Measurements from ENCODE around the gene NKX6-1.

The NKX6-1 gene

DNA sequence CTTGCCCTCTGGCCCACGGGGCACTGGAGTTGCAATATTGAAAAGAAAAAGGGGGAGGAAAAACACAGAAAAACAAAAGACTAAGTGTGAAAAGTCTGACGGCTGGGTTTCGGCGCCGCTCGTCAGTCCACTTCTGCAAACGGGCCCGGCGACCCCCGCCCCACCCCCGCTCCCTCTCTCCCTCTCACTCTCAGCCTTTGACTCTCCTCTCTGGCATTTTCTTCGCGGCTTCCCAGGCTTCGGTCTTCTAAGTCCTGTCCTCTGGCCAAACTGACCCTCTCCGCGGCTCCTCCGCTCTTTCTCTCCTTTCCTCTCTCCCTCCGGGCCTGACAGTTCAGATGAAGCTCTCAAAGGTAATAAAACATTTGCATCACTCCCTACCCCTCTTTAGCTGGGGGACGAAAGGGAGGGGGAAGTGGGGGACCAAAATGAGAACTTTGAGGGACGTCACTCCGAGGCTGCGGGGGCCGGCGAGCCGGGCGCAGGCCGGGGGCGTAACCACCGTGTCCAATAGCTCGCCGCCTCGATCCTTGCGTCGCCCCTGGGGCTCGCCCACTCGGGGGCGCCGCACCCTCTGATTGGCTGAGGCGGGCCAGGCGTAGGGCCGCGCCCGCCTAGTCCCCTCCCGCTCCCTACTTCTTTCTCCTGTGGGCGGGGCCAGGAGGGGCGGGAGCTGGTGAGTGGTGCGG is at the start of gene NKX6-1:
NKX6-1 (minus strand) TSS at position 358 of the 689 bp plus-strand sequence. CDS start 1,064 bp downstream, outside the sequence.
- peak within 1 kb of the TSS; percentile 17 for H2AFZ ChIP-seq (ENCODE audit: low read length, unreplicated experiment)
- H3K27me3 ChIP-seq (ENCODE audit: insufficient read depth, low read length) = peaks cover 100% of the 10 kb centered on the region
- H3K79me2 ChIP-seq (ENCODE audit: control insufficient read depth, insufficient read depth, low read length, unreplicated experiment) = no peaks in the 10 kb centered on the region
- no peak within 1 kb of the TSS for H3K27ac ChIP-seq (ENCODE audit: low read depth, low read length)
- no peaks in the 10 kb centered on the region for H3K36me3 ChIP-seq (ENCODE audit: insufficient read depth, low read length)
- H3K4me3 ChIP-seq (ENCODE audit: low read depth, low read length) = peak within 1 kb of the TSS; percentile 76
- no peaks in the 10 kb centered on the region for H3K4me1 ChIP-seq (ENCODE audit: control insufficient read depth, insufficient read depth, low read length, unreplicated experiment)

DNA sequence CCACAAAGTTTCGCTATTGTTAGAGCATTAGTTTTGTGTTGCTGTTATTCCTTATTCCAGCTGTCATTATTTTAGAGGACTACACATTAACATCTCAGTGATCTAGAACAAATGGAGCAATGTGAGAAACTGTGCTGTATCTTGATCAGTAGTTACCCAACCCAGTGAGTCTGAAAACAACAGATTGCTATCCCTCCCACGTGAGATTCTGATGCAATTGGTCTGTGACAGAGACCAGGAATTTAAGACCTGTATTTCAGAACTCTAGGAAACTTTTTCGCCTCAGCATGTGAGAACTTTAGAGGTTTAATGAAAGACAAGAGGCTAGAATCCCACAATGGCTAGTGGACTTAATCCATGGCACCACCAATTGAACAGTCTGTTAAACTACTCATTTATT is 48.1 kb upstream of the NKX6-1 start:
- Histone ChIP-seq H3K79me2 (ENCODE audit: control insufficient read depth, insufficient read depth, low read length, unreplicated experiment) (no peaks in the 10 kb centered on the region), H3K36me3 (ENCODE audit: insufficient read depth, low read length) (no peaks in the 10 kb centered on the region), H3K27ac (ENCODE audit: low read depth, low read length) (no peak overlapping the region), H2AFZ (ENCODE audit: low read length, unreplicated experiment) (no peak overlapping the region), H3K4me3 (ENCODE audit: low read depth, low read length) (no peak overlapping the region), H3K4me1 (ENCODE audit: control insufficient read depth, insufficient read depth, low read length, unreplicated experiment) (no peaks in the 10 kb centered on the region), H3K27me3 (ENCODE audit: insufficient read depth, low read length) (peaks cover 35% of the 10 kb centered on the region; the same call in 1 of the 2 replicates)

DNA sequence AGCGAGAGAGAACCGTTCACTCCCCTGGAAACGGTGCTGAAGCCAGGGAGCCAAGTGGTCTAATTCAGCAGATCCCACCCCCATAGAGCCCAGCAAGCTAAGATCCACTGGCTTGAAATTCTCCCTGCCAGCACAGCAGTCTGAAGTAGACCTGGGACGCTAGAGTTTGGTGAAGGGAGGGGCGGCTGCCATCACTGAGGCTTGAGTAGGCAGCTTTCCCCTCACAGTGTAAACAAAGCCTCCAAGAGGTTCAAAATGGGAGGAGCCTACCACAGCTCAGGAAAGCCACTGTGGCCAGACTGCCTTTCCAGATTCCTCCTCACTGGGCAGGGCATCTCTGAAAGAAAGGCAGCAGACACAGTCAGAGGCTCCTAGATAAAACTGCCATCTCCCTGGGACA is 46.0 kb upstream of the NKX6-1 start:
- H2AFZ ChIP-seq (ENCODE audit: low read length, unreplicated experiment) = no peak overlapping the region
- no peaks in the 10 kb centered on the region for H3K4me1 ChIP-seq (ENCODE audit: control insufficient read depth, insufficient read depth, low read length, unreplicated experiment)
- peaks cover 24% of the 10 kb centered on the region; the same call in 1 of the 2 replicates for H3K27me3 ChIP-seq (ENCODE audit: insufficient read depth, low read length)
- H3K36me3 ChIP-seq (ENCODE audit: insufficient read depth, low read length) = no peaks in the 10 kb centered on the region
- no peaks in the 10 kb centered on the region for H3K79me2 ChIP-seq (ENCODE audit: control insufficient read depth, insufficient read depth, low read length, unreplicated experiment)
- no peak overlapping the region for H3K27ac ChIP-seq (ENCODE audit: low read depth, low read length)
- no peak overlapping the region for H3K4me3 ChIP-seq (ENCODE audit: low read depth, low read length)

DNA sequence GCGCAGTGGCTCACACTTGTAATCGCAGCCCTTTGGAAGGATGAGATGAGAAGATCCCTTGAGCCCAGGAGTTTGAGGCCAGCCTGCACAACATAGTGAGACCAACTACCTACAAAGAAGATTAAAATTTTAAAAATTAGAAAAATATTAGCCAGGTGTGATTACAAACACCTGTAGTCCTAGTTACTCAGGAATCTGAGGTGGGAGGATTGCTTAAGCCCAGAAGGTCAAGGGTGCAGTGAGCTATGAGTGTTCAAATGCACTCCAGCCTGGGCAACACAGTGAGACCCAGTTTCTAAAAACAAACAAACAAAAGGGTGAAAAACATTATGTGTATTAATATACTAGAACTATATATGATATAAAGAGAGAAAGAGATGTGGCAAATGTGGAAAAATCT is 36.8 kb upstream of the NKX6-1 start:
- no peak overlapping the region for H3K4me3 ChIP-seq (ENCODE audit: low read depth, low read length)
- H3K36me3 ChIP-seq (ENCODE audit: insufficient read depth, low read length) = no peaks in the 10 kb centered on the region
- no peak overlapping the region for H2AFZ ChIP-seq (ENCODE audit: low read length, unreplicated experiment)
- H3K27ac ChIP-seq (ENCODE audit: low read depth, low read length) = no peak overlapping the region
- H3K4me1 ChIP-seq (ENCODE audit: control insufficient read depth, insufficient read depth, low read length, unreplicated experiment) = peaks cover under 1% of the 10 kb centered on the region
- peaks cover 10% of the 10 kb centered on the region; the same call in 1 of the 2 replicates for H3K27me3 ChIP-seq (ENCODE audit: insufficient read depth, low read length)
- H3K79me2 ChIP-seq (ENCODE audit: control insufficient read depth, insufficient read depth, low read length, unreplicated experiment) = no peaks in the 10 kb centered on the region

DNA sequence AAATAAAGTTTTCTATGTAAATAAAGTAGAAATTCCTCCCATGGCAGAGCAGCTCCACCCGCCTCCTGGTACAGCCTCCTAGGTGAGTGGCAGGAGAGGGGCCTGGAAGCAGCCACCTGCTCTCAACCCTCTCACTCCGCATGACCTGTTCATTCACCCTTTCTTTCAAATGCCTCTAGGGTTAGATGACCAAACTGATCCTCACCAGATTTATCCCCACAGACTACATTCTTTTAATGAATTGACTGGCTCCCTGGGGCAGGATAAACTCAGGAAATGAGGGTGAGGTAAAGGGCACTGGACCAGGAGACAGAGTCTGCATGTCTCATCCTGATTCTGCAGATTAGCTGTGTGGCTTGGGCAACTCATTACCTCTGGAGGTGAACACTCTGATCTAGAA is 32.6 kb upstream of the NKX6-1 start:
- H3K27me3 ChIP-seq (ENCODE audit: insufficient read depth, low read length) = peaks cover 31% of the 10 kb centered on the region
- H3K79me2 ChIP-seq (ENCODE audit: control insufficient read depth, insufficient read depth, low read length, unreplicated experiment) = no peaks in the 10 kb centered on the region
- H3K4me1 ChIP-seq (ENCODE audit: control insufficient read depth, insufficient read depth, low read length, unreplicated experiment) = peaks cover 7% of the 10 kb centered on the region
- H3K27ac ChIP-seq (ENCODE audit: low read depth, low read length) = no peak overlapping the region
- no peaks in the 10 kb centered on the region for H3K36me3 ChIP-seq (ENCODE audit: insufficient read depth, low read length)
- no peak overlapping the region for H3K4me3 ChIP-seq (ENCODE audit: low read depth, low read length)
- no peak overlapping the region for H2AFZ ChIP-seq (ENCODE audit: low read length, unreplicated experiment)

DNA sequence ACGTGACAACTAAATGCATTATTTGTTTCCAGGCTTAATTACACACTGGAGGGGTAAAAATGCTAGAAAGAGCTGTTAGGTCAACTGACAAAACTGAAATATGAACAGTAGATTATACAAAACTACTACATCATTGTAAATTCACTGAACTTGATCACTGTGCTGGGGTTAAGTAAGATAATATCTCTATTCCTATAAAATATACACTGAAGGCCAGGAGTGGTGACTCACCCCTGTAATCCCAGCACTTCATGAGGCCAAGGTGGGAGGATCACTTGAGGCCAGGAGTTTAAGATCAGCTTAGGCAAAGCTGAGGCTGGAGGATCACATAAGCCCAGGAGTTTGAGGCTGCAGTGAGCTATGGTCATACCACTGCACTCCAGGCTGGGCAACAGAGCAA is 31.8 kb upstream of the NKX6-1 start:
- no peaks in the 10 kb centered on the region for H3K36me3 ChIP-seq (ENCODE audit: insufficient read depth, low read length)
- no peaks in the 10 kb centered on the region for H3K79me2 ChIP-seq (ENCODE audit: control insufficient read depth, insufficient read depth, low read length, unreplicated experiment)
- H3K27ac ChIP-seq (ENCODE audit: low read depth, low read length) = no peak overlapping the region
- H3K4me3 ChIP-seq (ENCODE audit: low read depth, low read length) = no peak overlapping the region
- peaks cover 7% of the 10 kb centered on the region for H3K4me1 ChIP-seq (ENCODE audit: control insufficient read depth, insufficient read depth, low read length, unreplicated experiment)
- H2AFZ ChIP-seq (ENCODE audit: low read length, unreplicated experiment) = no peak overlapping the region
- H3K27me3 ChIP-seq (ENCODE audit: insufficient read depth, low read length) = peaks cover 39% of the 10 kb centered on the region

DNA sequence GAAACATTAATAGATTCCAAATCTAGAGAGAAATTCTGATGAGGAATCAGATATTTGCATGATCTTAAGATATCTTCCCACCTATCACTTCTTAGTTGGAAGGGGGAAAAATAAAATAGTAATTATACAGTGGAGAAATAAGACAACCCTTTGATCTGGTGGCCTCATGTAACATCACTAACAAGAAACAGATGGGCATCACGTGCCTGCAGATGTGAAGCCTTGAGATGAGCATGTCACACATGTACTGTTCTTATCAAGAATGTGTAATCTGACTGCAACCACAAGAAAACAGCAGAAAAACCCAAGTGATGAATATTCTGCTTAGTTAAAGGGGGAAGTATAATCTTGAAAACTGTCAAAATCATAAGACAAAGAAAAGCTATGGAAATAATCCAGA is 31.4 kb upstream of the NKX6-1 start:
- no peak overlapping the region for H2AFZ ChIP-seq (ENCODE audit: low read length, unreplicated experiment)
- no peak overlapping the region for H3K27ac ChIP-seq (ENCODE audit: low read depth, low read length)
- H3K27me3 ChIP-seq (ENCODE audit: insufficient read depth, low read length) = peaks cover 41% of the 10 kb centered on the region
- H3K79me2 ChIP-seq (ENCODE audit: control insufficient read depth, insufficient read depth, low read length, unreplicated experiment) = no peaks in the 10 kb centered on the region
- H3K36me3 ChIP-seq (ENCODE audit: insufficient read depth, low read length) = no peaks in the 10 kb centered on the region
- no peak overlapping the region for H3K4me3 ChIP-seq (ENCODE audit: low read depth, low read length)
- H3K4me1 ChIP-seq (ENCODE audit: control insufficient read depth, insufficient read depth, low read length, unreplicated experiment) = peaks cover 7% of the 10 kb centered on the region

DNA sequence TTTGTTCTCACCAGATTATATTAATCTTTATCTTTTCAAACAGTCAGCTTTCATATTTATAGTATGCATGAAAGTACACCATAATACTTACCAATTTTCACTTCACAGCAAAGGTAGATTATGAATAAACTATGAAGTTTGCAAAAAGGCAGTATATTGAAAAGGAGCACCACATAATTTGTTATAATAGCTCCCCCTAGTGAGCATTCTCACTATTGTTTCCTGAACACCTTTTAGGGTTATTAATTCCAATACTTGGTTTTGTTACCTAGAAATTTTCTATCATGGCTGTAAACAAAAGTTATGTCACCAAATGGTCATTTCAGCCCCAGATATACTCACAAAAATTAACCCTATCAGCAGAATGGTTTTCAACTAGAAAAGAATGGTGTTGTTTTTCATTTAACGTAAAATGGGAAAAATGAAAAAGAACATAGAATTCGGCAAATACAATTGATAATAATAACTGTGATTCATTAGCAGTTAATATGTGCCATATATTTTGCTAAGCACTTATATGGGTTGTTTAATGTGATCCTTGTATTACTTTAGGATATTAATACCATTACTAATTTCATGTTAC is 30.2 kb upstream of the NKX6-1 start:
- H3K4me1 ChIP-seq (ENCODE audit: control insufficient read depth, insufficient read depth, low read length, unreplicated experiment) = peaks cover 7% of the 10 kb centered on the region
- peaks cover 41% of the 10 kb centered on the region for H3K27me3 ChIP-seq (ENCODE audit: insufficient read depth, low read length)
- H3K4me3 ChIP-seq (ENCODE audit: low read depth, low read length) = no peak overlapping the region
- H3K27ac ChIP-seq (ENCODE audit: low read depth, low read length) = no peak overlapping the region
- no peak overlapping the region for H2AFZ ChIP-seq (ENCODE audit: low read length, unreplicated experiment)
- no peaks in the 10 kb centered on the region for H3K79me2 ChIP-seq (ENCODE audit: control insufficient read depth, insufficient read depth, low read length, unreplicated experiment)
- H3K36me3 ChIP-seq (ENCODE audit: insufficient read depth, low read length) = no peaks in the 10 kb centered on the region

DNA sequence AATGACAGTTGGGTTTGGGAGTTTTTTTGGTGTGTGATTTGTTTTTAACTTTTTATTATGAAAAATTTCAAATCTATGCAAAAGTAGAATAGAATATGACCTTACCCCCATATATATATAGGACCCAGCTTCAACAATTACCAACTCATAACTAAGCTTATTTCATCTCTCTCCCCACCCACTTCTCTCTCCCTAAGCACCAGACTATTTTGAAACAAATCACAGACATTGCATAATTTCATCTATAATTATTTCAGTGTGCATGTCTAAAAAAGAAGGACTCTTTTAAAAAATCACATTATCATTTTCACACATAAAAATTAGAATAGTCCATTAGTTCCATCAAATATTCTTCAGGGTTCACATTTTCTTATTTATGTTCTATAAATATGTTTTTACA is 28.3 kb upstream of the NKX6-1 start:
- peaks cover 7% of the 10 kb centered on the region for H3K4me1 ChIP-seq (ENCODE audit: control insufficient read depth, insufficient read depth, low read length, unreplicated experiment)
- H3K79me2 ChIP-seq (ENCODE audit: control insufficient read depth, insufficient read depth, low read length, unreplicated experiment) = no peaks in the 10 kb centered on the region
- no peaks in the 10 kb centered on the region for H3K36me3 ChIP-seq (ENCODE audit: insufficient read depth, low read length)
- no peak overlapping the region for H3K4me3 ChIP-seq (ENCODE audit: low read depth, low read length)
- no peak overlapping the region for H3K27ac ChIP-seq (ENCODE audit: low read depth, low read length)
- peaks cover 31% of the 10 kb centered on the region for H3K27me3 ChIP-seq (ENCODE audit: insufficient read depth, low read length)
- no peak overlapping the region for H2AFZ ChIP-seq (ENCODE audit: low read length, unreplicated experiment)

DNA sequence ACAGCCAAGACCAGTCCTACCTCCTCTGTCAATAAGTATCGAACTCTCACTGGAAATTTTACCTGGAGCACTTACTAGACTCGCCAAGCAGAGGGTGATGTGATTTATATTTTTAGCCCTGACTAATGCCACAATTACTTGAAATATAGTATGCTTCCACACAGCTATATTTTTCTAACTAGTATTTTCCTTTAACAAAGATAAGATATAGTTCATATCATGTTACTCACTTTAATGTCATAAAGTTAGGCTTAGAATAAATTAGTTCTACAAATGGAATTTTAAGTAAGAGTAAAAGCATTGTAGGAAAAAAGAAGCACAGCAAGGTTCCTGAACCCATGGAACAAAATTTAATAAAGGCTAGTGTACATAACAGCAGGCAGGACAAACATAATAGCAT is 16.0 kb upstream of the NKX6-1 start:
- no peak overlapping the region for H2AFZ ChIP-seq (ENCODE audit: low read length, unreplicated experiment)
- H3K4me1 ChIP-seq (ENCODE audit: control insufficient read depth, insufficient read depth, low read length, unreplicated experiment) = no peaks in the 10 kb centered on the region
- no peaks in the 10 kb centered on the region for H3K79me2 ChIP-seq (ENCODE audit: control insufficient read depth, insufficient read depth, low read length, unreplicated experiment)
- H3K4me3 ChIP-seq (ENCODE audit: low read depth, low read length) = no peak overlapping the region
- peaks cover 63% of the 10 kb centered on the region for H3K27me3 ChIP-seq (ENCODE audit: insufficient read depth, low read length)
- no peak overlapping the region for H3K27ac ChIP-seq (ENCODE audit: low read depth, low read length)
- H3K36me3 ChIP-seq (ENCODE audit: insufficient read depth, low read length) = no peaks in the 10 kb centered on the region

DNA sequence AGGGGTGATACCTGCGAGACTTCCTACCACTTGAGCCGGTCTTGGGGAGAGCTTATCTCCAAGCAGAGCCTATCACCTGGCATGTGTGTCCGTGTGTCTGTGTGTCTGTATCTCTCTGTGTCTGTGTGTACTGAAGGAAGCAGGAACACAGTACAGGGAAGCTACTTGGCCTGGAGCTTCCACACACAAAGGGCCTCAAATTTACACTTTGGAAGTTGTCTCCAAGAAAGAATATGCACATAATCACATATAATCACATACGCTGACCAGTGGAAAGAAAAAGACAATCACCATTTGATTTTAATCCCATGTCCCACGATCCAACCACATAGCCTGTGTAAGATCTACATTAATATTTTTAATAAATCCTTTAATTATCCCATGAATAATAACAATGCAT is 13.2 kb upstream of the NKX6-1 start:
- Histone ChIP-seq H3K27ac (ENCODE audit: low read depth, low read length) (no peak overlapping the region), H2AFZ (ENCODE audit: low read length, unreplicated experiment) (no peak overlapping the region), H3K4me1 (ENCODE audit: control insufficient read depth, insufficient read depth, low read length, unreplicated experiment) (no peaks in the 10 kb centered on the region), H3K4me3 (ENCODE audit: low read depth, low read length) (no peak overlapping the region), H3K36me3 (ENCODE audit: insufficient read depth, low read length) (no peaks in the 10 kb centered on the region), H3K27me3 (ENCODE audit: insufficient read depth, low read length) (peaks cover 68% of the 10 kb centered on the region), H3K79me2 (ENCODE audit: control insufficient read depth, insufficient read depth, low read length, unreplicated experiment) (no peaks in the 10 kb centered on the region)
